GM12878 (cell line): ENCODE data around the gene EIF3D. TPM values are rescaled to one million over a fixed set of nuclear protein-coding genes. Genes with fewer than 3 reads are reported as not detected.

Experiments used
- LARP7 ChIP-seq: fragments of 450-650 bp; IDR thresholded peaks from 2 replicates; pipeline ENCODE4 v1.6.1; 2017; ENCODE audit warnings: mild to moderate bottlenecking
- ZBED1 ChIP-seq: IDR thresholded peaks from 2 replicates; pipeline ENCODE4 v1.6.1; 2016; ENCODE audit warnings: borderline replicate concordance
- polyA plus RNA-seq, 11 experiments: library from polyadenylated mRNA; depleted of rRNA in 4 of 11; unstranded in 6 of 11; stranded (reverse) in 5 of 11; fragments of >200 nt; fragmentation: Nextera tagmentation in 4 of 11; fragmentation: Illumina TruSeq in 1 of 11; extraction: Ambion mirVana in 4 of 11; extraction: Trizol in 1 of 11; gene quantifications; 1 replicate in 1 of 11; 2 replicates in 10 of 11; pipeline versions ENCODE4 v1.2.1 to v1.2.3, GENCODE V29; 2011 to 2016; ENCODE audit warnings: inconsistent platforms in 2 of 11, missing spikeins in 2 of 11, low read depth in 1 of 11
- total RNA-seq, 4 experiments: library from RNA; depleted of rRNA in 3 of 4; stranded (reverse); fragments of >200 nt in 3 of 4; fragmentation: Illumina TruSeq in 1 of 4; extraction: Trizol in 1 of 4; gene quantifications; 2 replicates each; pipeline versions ENCODE4 v1.2.1 to v1.2.3, GENCODE V29; 2013 to 2021
- TF ChIP-seq, protein P1 (sequence below): fragments of 450-650 bp; IDR thresholded peaks from 2 replicates; pipeline ENCODE4 v1.6.1; 2016; ENCODE audit warnings: mild to moderate bottlenecking
- TF ChIP-seq, protein P2 (sequence below): IDR thresholded peaks from 2 replicates; pipeline ENCODE4 v1.6.1; 2012; ENCODE audit warnings: low read depth, low read length, improper control_type of control experiment
- TF ChIP-seq, protein P3 (sequence below): fragments of 450-650 bp; IDR thresholded peaks from 2 replicates; pipeline ENCODE4 v1.6.1; 2017; ENCODE audit warnings: mild to moderate bottlenecking, low read depth, inconsistent platforms; ENCODE audit not compliant: poor library complexity, severe bottlenecking
- TF ChIP-seq, protein P4 (sequence below): fragments of 450-650 bp; IDR thresholded peaks from 2 replicates; pipeline ENCODE4 v1.6.1; 2017; ENCODE audit warnings: mild to moderate bottlenecking, moderate library complexity
- TF ChIP-seq, protein P5 (sequence below): IDR thresholded peaks from 2 replicates; pipeline ENCODE4 v1.6.1; 2011; ENCODE audit warnings: borderline replicate concordance, low read depth, mild to moderate bottlenecking, moderate library complexity, low read length; ENCODE audit not compliant: insufficient read depth, poor library complexity, severe bottlenecking
- TF ChIP-seq, protein P6 (sequence below): fragments of 450-650 bp; IDR thresholded peaks from 2 replicates; pipeline ENCODE4 v1.6.1; 2017; ENCODE audit warnings: borderline replicate concordance

EIF3D gene
- total and polyA plus RNA-seq, 10 of the 15 experiments (the other 5 are each of a cell fraction or from before 2014, with no cell fraction given), result 240 to 558 (median 420) TPM

DNA sequence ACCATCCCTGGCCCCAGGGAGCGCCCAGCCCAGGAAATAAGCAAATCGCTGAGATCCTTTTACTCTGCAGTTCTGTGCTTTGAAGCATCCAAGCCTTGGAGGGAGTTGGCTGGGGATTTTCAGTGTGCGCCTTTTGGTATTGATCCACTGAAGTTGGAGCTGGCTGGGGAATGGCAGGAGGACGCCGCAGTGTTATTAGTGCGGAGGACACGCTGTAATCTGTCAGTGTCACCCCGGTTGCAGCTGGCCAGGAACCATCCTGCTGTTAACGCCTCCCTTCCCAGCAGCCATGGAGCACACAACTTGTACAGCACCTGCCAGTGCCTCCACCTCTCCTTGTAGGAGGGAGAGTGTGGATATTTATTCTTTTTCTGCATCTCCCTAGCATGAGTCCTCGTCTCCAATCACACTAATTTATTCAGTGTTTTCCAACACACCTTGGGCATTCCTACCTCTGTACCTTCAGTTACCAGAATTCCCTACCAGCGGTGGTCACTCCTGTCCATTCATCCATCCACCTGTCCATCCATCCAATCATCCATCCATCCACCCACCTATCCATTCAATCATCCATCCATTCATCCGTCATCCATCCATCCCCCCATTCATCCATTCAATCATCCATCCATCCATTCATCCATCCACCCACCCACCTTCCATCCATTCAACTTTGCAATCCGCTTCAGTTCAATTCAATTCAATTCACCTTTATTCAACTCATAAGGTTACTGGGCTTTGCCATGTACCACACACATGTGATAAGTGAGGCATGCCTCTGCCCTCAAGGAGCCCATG is 21.9 kb upstream of the EIF3D start (continued):
- TF ChIP-seq, protein P1, sequence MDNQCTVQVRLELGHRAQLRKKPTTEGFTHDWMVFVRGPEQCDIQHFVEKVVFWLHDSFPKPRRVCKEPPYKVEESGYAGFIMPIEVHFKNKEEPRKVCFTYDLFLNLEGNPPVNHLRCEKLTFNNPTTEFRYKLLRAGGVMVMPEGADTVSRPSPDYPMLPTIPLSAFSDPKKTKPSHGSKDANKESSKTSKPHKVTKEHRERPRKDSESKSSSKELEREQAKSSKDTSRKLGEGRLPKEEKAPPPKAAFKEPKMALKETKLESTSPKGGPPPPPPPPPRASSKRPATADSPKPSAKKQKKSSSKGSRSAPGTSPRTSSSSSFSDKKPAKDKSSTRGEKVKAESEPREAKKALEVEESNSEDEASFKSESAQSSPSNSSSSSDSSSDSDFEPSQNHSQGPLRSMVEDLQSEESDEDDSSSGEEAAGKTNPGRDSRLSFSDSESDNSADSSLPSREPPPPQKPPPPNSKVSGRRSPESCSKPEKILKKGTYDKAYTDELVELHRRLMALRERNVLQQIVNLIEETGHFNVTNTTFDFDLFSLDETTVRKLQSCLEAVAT, result no peak
- TF ChIP-seq LARP7, result no peak
- TF ChIP-seq, protein P2, sequence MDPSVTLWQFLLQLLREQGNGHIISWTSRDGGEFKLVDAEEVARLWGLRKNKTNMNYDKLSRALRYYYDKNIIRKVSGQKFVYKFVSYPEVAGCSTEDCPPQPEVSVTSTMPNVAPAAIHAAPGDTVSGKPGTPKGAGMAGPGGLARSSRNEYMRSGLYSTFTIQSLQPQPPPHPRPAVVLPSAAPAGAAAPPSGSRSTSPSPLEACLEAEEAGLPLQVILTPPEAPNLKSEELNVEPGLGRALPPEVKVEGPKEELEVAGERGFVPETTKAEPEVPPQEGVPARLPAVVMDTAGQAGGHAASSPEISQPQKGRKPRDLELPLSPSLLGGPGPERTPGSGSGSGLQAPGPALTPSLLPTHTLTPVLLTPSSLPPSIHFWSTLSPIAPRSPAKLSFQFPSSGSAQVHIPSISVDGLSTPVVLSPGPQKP, result no peak
- TF ChIP-seq, protein P3, sequence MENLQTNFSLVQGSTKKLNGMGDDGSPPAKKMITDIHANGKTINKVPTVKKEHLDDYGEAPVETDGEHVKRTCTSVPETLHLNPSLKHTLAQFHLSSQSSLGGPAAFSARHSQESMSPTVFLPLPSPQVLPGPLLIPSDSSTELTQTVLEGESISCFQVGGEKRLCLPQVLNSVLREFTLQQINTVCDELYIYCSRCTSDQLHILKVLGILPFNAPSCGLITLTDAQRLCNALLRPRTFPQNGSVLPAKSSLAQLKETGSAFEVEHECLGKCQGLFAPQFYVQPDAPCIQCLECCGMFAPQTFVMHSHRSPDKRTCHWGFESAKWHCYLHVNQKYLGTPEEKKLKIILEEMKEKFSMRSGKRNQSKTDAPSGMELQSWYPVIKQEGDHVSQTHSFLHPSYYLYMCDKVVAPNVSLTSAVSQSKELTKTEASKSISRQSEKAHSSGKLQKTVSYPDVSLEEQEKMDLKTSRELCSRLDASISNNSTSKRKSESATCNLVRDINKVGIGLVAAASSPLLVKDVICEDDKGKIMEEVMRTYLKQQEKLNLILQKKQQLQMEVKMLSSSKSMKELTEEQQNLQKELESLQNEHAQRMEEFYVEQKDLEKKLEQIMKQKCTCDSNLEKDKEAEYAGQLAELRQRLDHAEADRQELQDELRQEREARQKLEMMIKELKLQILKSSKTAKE, result no peak
- TF ChIP-seq ZBED1, result no peak
- TF ChIP-seq, protein P4, sequence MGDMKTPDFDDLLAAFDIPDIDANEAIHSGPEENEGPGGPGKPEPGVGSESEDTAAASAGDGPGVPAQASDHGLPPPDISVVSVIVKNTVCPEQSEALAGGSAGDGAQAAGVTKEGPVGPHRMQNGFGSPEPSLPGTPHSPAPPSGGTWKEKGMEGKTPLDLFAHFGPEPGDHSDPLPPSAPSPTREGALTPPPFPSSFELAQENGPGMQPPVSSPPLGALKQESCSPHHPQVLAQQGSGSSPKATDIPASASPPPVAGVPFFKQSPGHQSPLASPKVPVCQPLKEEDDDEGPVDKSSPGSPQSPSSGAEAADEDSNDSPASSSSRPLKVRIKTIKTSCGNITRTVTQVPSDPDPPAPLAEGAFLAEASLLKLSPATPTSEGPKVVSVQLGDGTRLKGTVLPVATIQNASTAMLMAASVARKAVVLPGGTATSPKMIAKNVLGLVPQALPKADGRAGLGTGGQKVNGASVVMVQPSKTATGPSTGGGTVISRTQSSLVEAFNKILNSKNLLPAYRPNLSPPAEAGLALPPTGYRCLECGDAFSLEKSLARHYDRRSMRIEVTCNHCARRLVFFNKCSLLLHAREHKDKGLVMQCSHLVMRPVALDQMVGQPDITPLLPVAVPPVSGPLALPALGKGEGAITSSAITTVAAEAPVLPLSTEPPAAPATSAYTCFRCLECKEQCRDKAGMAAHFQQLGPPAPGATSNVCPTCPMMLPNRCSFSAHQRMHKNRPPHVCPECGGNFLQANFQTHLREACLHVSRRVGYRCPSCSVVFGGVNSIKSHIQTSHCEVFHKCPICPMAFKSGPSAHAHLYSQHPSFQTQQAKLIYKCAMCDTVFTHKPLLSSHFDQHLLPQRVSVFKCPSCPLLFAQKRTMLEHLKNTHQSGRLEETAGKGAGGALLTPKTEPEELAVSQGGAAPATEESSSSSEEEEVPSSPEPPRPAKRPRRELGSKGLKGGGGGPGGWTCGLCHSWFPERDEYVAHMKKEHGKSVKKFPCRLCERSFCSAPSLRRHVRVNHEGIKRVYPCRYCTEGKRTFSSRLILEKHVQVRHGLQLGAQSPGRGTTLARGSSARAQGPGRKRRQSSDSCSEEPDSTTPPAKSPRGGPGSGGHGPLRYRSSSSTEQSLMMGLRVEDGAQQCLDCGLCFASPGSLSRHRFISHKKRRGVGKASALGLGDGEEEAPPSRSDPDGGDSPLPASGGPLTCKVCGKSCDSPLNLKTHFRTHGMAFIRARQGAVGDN, result no peak
- TF ChIP-seq, protein P5, sequence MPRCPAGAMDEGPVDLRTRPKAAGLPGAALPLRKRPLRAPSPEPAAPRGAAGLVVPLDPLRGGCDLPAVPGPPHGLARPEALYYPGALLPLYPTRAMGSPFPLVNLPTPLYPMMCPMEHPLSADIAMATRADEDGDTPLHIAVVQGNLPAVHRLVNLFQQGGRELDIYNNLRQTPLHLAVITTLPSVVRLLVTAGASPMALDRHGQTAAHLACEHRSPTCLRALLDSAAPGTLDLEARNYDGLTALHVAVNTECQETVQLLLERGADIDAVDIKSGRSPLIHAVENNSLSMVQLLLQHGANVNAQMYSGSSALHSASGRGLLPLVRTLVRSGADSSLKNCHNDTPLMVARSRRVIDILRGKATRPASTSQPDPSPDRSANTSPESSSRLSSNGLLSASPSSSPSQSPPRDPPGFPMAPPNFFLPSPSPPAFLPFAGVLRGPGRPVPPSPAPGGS, result no peak
- TF ChIP-seq, protein P6, sequence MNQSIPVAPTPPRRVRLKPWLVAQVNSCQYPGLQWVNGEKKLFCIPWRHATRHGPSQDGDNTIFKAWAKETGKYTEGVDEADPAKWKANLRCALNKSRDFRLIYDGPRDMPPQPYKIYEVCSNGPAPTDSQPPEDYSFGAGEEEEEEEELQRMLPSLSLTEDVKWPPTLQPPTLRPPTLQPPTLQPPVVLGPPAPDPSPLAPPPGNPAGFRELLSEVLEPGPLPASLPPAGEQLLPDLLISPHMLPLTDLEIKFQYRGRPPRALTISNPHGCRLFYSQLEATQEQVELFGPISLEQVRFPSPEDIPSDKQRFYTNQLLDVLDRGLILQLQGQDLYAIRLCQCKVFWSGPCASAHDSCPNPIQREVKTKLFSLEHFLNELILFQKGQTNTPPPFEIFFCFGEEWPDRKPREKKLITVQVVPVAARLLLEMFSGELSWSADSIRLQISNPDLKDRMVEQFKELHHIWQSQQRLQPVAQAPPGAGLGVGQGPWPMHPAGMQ, result no peak
